Calu3 (cell line): ENCODE measurements around the gene WDFY4. TPM values are rescaled to one million over a fixed set of nuclear protein-coding genes. Genes with fewer than 3 reads are reported as not detected.

Experiments used
- BruUV-seq: library from RNA; stranded (reverse); fragments of 400-500 nt; replicated peaks from 2 replicates; lab custom pipeline; 2021; lab: Mats Ljungman, UMichigan
- CTCF ChIA-PET: fragments of 300-600 bp; sonication (Branson Sonifier 250); formaldehyde crosslinking; loops from one replicate; lab custom pipeline; 2022; ENCODE audit warnings: antibody characterized with exemption; lab: Charles Lee
- DNase-seq: peaks from one replicate; pipeline ENCODE4 v3.0.0; 2022
- H3K27ac Mint-ChIP-seq: one replicate; pipeline ENCODE4 v1.8.0; 2022; ENCODE audit warnings: mixed read lengths; ENCODE audit not compliant: unreplicated experiment
- H3K27me3 Mint-ChIP-seq: one replicate; pipeline ENCODE4 v1.8.0; 2022; ENCODE audit warnings: mixed read lengths; ENCODE audit not compliant: unreplicated experiment
- H3K36me3 Mint-ChIP-seq: one replicate; pipeline ENCODE4 v1.8.0; 2022; ENCODE audit warnings: mild to moderate bottlenecking, moderate library complexity, mixed read lengths; ENCODE audit not compliant: insufficient read depth, unreplicated experiment
- H3K4me1 Mint-ChIP-seq: one replicate; pipeline ENCODE4 v1.8.0; 2022; ENCODE audit warnings: mild to moderate bottlenecking, low read depth, mixed read lengths; ENCODE audit not compliant: unreplicated experiment
- H3K4me3 Mint-ChIP-seq: one replicate; pipeline ENCODE4 v1.8.0; 2022; ENCODE audit warnings: mild to moderate bottlenecking, low read depth, moderate library complexity, mixed read lengths; ENCODE audit not compliant: unreplicated experiment
- H3K9me3 Mint-ChIP-seq: one replicate; pipeline ENCODE4 v1.8.0; 2022; ENCODE audit warnings: low read depth, mixed read lengths; ENCODE audit not compliant: unreplicated experiment
- intact Hi-C: fragments of 100-400 bp; cut with micrococcal nuclease; formaldehyde crosslinking; loops from one replicate; pipeline ENCODE4 v1.10.0; 2022; ENCODE audit not compliant: unreplicated experiment
- total RNA-seq: library from RNA; stranded (reverse); gene quantifications from 2 replicates; pipeline ENCODE4 v1.2.3, GENCODE V29; 2022
- TF ChIP-seq, protein P1 (sequence below): fragments of 200-600 bp; IDR thresholded peaks from one replicate; pipeline ENCODE4 v1.8.0; 2022; ENCODE audit warnings: antibody characterized with exemption; ENCODE audit not compliant: unreplicated experiment

The WDFY4 gene
- total RNA-seq, 1 experiment from 2014 or later, result not detected

DNA sequence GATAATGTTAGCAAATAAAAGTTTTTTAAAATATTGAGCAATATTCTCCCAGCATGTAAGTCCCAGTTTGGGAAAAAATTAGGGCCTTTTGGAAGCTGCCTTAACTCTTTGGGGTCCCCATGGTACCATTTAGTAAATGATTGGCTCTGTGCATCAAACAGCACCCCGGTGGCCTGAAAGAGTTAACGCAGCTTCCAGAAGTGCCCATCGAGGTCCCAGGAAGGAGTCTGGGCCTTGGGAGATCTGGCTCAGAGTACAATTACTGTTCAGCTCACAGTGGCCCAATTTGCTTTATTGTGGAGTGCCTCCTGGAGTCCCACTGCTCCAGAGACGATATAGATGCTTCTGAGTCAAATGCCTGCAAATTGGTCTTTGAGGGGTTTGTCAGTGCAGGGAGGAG is 31.7 kb downstream of the WDFY4 start:
- TF ChIP-seq, protein P1, sequence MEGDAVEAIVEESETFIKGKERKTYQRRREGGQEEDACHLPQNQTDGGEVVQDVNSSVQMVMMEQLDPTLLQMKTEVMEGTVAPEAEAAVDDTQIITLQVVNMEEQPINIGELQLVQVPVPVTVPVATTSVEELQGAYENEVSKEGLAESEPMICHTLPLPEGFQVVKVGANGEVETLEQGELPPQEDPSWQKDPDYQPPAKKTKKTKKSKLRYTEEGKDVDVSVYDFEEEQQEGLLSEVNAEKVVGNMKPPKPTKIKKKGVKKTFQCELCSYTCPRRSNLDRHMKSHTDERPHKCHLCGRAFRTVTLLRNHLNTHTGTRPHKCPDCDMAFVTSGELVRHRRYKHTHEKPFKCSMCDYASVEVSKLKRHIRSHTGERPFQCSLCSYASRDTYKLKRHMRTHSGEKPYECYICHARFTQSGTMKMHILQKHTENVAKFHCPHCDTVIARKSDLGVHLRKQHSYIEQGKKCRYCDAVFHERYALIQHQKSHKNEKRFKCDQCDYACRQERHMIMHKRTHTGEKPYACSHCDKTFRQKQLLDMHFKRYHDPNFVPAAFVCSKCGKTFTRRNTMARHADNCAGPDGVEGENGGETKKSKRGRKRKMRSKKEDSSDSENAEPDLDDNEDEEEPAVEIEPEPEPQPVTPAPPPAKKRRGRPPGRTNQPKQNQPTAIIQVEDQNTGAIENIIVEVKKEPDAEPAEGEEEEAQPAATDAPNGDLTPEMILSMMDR, result no peak
- Mint-ChIP-seq H3K36me3 (no peaks in the 10 kb centered on the region), H3K4me3 (no peak overlapping the region), H3K27ac (no peak overlapping the region), H3K27me3 (peaks cover 29% of the 10 kb centered on the region), H3K4me1 (no peaks in the 10 kb centered on the region), H3K9me3 (no peaks in the 10 kb centered on the region)
- intact Hi-C loops, result no loop called here
- CTCF ChIA-PET, result no interaction called here
- DNase-seq, result no peak
- no TSS peak for BruUV-seq

DNA sequence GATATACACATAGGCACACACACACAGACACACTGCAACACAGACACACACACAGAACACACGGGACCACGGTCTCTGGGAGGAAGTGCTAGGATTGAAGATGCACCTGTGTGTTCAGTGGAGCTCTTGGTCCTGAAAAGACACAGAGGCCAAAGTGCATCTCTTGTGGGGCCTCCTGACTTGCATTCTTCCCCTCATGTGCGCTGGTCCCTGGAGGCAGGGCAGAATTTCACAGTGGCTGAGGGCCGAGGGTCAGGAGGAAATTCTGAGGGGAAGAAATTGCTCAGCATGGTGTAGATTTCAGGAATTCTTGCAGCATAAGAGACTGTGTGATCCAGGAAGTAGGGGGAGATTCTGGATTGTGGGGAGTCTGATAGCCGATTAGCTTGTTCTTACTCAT is 35.9 kb downstream of the WDFY4 start:
- H3K9me3 Mint-ChIP-seq, result no peaks in the 10 kb centered on the region
- intact Hi-C loops, result no loop called here
- no peak overlapping the region for H3K4me3 Mint-ChIP-seq
- H3K36me3 Mint-ChIP-seq, result no peaks in the 10 kb centered on the region
- CTCF ChIA-PET, result no interaction called here
- TF ChIP-seq, protein P1, result no peak
- no TSS peak for BruUV-seq
- DNase-seq, result no peak
- H3K27ac Mint-ChIP-seq, result no peak overlapping the region
- no peaks in the 10 kb centered on the region for H3K27me3 Mint-ChIP-seq
- no peaks in the 10 kb centered on the region for H3K4me1 Mint-ChIP-seq

DNA sequence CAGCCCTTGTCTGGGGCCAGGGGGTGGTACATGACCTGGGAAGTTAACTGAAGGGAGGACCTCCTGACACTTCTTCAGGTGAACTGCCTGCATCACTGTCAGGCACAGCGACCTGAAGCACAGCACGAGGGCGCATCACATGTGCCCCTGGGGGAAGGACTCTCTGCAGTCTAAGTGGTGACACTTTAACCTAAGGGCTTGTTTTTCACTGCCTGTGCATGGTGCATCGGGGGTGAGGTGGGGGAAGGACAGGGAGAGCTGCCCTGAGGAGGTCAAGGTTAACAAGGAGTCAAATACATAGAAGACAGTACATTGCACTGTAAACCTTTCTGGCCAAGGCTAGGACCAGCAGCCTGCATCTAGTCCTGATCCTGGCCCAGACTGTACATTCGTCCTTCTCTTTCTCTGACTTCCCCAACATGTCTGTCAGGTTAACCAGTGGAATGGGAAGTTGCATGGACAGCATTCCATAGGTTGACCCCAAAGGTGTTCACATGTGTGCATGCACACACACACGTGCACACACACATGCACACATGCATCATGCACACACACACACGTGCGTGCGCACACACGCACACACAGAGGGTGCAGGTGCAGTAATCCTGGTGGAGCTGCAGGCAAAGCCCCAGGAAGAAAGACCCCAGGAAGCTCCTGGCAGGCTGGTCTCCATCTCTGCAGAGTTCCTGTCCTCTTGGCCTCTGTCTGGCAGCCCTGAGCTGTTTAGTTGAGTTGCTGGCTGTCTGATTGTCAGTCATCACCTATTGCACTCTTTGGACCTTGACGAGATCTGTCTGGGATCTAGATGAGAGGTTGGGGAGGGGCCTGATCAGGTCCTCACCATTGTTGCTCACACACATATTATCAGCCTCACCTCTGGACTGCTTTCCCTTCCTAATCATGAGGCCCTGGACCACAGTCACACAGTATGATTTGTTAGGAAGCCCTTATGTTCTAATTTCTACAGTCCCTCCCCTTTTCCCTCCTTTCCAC is 37.8 kb downstream of the WDFY4 start:
- no TSS peak for BruUV-seq
- Mint-ChIP-seq H3K4me3 (no peak overlapping the region), H3K27me3 (no peaks in the 10 kb centered on the region), H3K27ac (no peak overlapping the region), H3K9me3 (no peaks in the 10 kb centered on the region), H3K36me3 (no peaks in the 10 kb centered on the region), H3K4me1 (no peaks in the 10 kb centered on the region)
- intact Hi-C loops, result no loop called here
- CTCF ChIA-PET, result no interaction called here
- TF ChIP-seq, protein P1, result no peak
- DNase-seq, result no peak

DNA sequence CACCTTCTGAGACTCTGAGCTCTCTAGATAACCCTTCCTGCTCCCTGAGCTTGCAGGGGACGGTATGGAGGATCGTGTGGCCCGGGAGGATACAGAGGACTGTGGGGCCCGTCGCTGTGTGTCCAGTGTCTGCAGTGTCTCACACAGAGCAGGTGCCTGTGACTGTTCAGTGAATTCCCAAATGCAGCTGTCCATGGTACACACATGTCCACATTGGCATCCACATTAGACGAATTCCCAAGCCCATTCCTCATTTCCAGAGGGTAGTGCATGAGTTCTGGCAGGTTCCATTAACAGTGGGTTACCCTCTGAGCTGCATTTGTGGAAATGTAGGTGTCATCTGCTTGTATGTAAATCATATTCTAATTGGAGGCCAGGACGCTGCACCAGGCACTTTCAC is 39.5 kb downstream of the WDFY4 start:
- BruUV-seq, result no TSS peak
- TF ChIP-seq, protein P1, result no peak
- Mint-ChIP-seq H3K4me1 (no peaks in the 10 kb centered on the region), H3K27ac (no peak overlapping the region), H3K27me3 (no peaks in the 10 kb centered on the region), H3K36me3 (no peaks in the 10 kb centered on the region), H3K4me3 (no peak overlapping the region), H3K9me3 (no peaks in the 10 kb centered on the region)
- DNase-seq, result no peak
- intact Hi-C loops, result no loop called here
- CTCF ChIA-PET, result no interaction called here
